Stomach (tissue), 9 donors: ENCODE measurements around the gene C3. TPM values are rescaled to one million over a fixed set of nuclear protein-coding genes. Genes with fewer than 3 reads are reported as not detected.

Experiments
- DNase-seq, 2 donors: peaks; one replicate each; pipeline versions ENCODE4 v3.0.0 to v3.0.0-alpha.2; 2013 to 2019
- H3K27ac ChIP-seq, 5 donors: fragments of 200-600 bp in 4 of 5; sonication (generic) in 4 of 5; one replicate each; pipeline ENCODE4 v1.5.1; 2013 to 2019; ENCODE audit warnings: mild to moderate bottlenecking in 1 of 5, moderate library complexity in 1 of 5
- H3K27me3 ChIP-seq, 3 donors: fragments of 200-600 bp; sonication (generic); one replicate each; pipeline ENCODE4 v1.5.1; 2017 to 2019; ENCODE audit warnings: mixed run types in 1 of 3
- H3K36me3 ChIP-seq, 4 donors: fragments of 200-600 bp; sonication (generic); 1 replicate in 3 of 4; 2 replicates in 1 of 4; pipeline ENCODE4 v1.5.1; 2016 to 2019
- H3K4me1 ChIP-seq, 4 donors: fragments of 200-600 bp; sonication (generic); one replicate each; pipeline ENCODE4 v1.5.1; 2016 to 2019
- H3K4me3 ChIP-seq, 4 donors: fragments of 200-600 bp; sonication (generic) in 3 of 4; one replicate each; pipeline ENCODE4 v1.5.1; 2016 to 2019; ENCODE audit warnings: mild to moderate bottlenecking in 1 of 4
- H3K9me3 ChIP-seq, 4 donors: fragments of 200-600 bp; sonication (generic); one replicate each; pipeline ENCODE4 v1.5.1; 2016 to 2019
- CTCF ChIP-seq, 7 experiments: fragments of 450-650 bp in 4 of 7; fragments of 200-600 bp in 3 of 7; sonication (generic) in 3 of 7; IDR thresholded peaks; one replicate each; pipeline ENCODE4 v1.5.1; 2016 to 2019; ENCODE audit warnings: antibody characterized with exemption in 7 of 7, control low read depth in 2 of 7, mild to moderate bottlenecking in 1 of 7
- EP300 ChIP-seq: sonication (generic); formaldehyde crosslinking; IDR thresholded peaks from one replicate; pipeline ENCODE4 v1.6.1; 2017; ENCODE audit warnings: antibody characterized with exemption
- POLR2A ChIP-seq, 4 donors: fragments of 450-650 bp; IDR thresholded peaks; one replicate each; pipeline ENCODE4 v1.6.1; 2016; ENCODE audit warnings: antibody characterized with exemption in 4 of 4, control low read depth in 2 of 4, mild to moderate bottlenecking in 1 of 4, moderate library complexity in 1 of 4
- POLR2AphosphoS5 ChIP-seq, 3 donors: sonication (generic); formaldehyde crosslinking; IDR thresholded peaks; one replicate each; pipeline ENCODE4 v1.6.1; 2016; ENCODE audit warnings: antibody characterized with exemption in 3 of 3
- WGBS, 5 donors: extraction: QIAGEN DNeasy Blood & Tissue Kit in 3 of 5; methylation state at CpG; one replicate each; pipeline versions ENCODE4 v1.1.5 to v1.1.7; 2013 to 2018; 5-methylcytosine and 5-hydroxymethylcytosine counted together
- intact Hi-C: fragments of 100-400 bp; cut with DNase I; formaldehyde crosslinking; loops from one replicate; pipeline ENCODE4 v1.15.1; 2023; ENCODE audit warnings: low total_unique reads
- polyA plus RNA-seq, 3 donors: library from polyadenylated mRNA; stranded (reverse); fragments of 200-250 nt; gene quantifications; one replicate each; pipeline ENCODE4 v1.2.3, GENCODE V29; 2013
- total RNA-seq, 5 donors: library from RNA; depleted of rRNA; stranded (reverse); fragments of >200 nt; gene quantifications; one replicate each; pipeline versions ENCODE4 v1.1.0 to v1.2.3, GENCODE V29; 2014 to 2016
- donor health status: healthy with polysubstance abuse.
- donor health status: Bipolar disorder and iron deficiency.
- donor health status: healthy.

C3 gene
- total and polyA plus RNA-seq, 8 donors: 22.8 to 1,672 (median 221) TPM

- Histone ChIP-seq H3K4me1 (no peaks in the 10 kb centered on the region), H3K36me3 (peaks cover 0 to 26% (median 14%) of the 10 kb centered on the region in 4 donors), H3K4me3 (no peak overlapping the region), H3K27me3 (peaks cover 0 to 13% (median 0%) of the 10 kb centered on the region in 3 donors), H3K27ac (no peak overlapping the region), H3K9me3 (no peaks in the 10 kb centered on the region)
- intact Hi-C loops: no loop called here
- DNase-seq: no peak
- 76 to 94% (median 83%) methylated on average over 10 to 11 of the region's 11 CpGs for WGBS, 5 donors
- TF ChIP-seq EP300 (no peak), CTCF (IDR thresholded peaks at IDR 0.05) (no peak)
These were observed 30.1 kb downstream of the C3 start for GRCh38 chr19:6690160-6690885.

- intact Hi-C loops: no loop called here
- no peak for DNase-seq
- Histone ChIP-seq H3K9me3 (no peaks in the 10 kb centered on the region), H3K27me3 (peaks cover 0 to 6% (median 0%) of the 10 kb centered on the region in 3 donors), H3K36me3 (peaks cover 0 to 25% (median 17%) of the 10 kb centered on the region in 4 donors), H3K4me3 (no peak overlapping the region), H3K27ac (no peak overlapping the region), H3K4me1 (no peaks in the 10 kb centered on the region)
- no peak for TF ChIP-seq POLR2AphosphoS5 (IDR thresholded peaks at IDR 0.05)
- no peak for TF ChIP-seq CTCF (IDR thresholded peaks at IDR 0.05)
- no peak for TF ChIP-seq EP300
- TF ChIP-seq POLR2A (IDR thresholded peaks at IDR 0.05): no peak
- WGBS, 5 donors: 70 to 80% (median 73%) methylated on average over 5 of the region's 5 CpGs
These were observed 33.3 kb downstream of the C3 start for GRCh38 chr19:6687114-6687513.

GRCh38 chr19:6686628-6686975 lies 33.8 kb downstream of the C3 start:
- Histone ChIP-seq H3K4me1 (no peaks in the 10 kb centered on the region), H3K27me3 (peaks cover 0 to 6% (median 0%) of the 10 kb centered on the region in 3 donors), H3K27ac (no peak overlapping the region), H3K36me3 (peaks cover 0 to 31% (median 17%) of the 10 kb centered on the region in 4 donors), H3K9me3 (no peaks in the 10 kb centered on the region), H3K4me3 (no peak overlapping the region)
- intact Hi-C loops: no loop called here
- DNase-seq: no peak
- 72 to 86% (median 84%) methylated on average over 4 of the region's 4 CpGs for WGBS, 5 donors
- no peak for TF ChIP-seq CTCF (IDR thresholded peaks at IDR 0.05)

- Histone ChIP-seq H3K36me3 (peaks cover 0 to 31% (median 17%) of the 10 kb centered on the region in 4 donors), H3K4me1 (no peaks in the 10 kb centered on the region), H3K27me3 (peaks cover 0 to 2% (median 0%) of the 10 kb centered on the region in 3 donors), H3K9me3 (no peaks in the 10 kb centered on the region), H3K27ac (no peak overlapping the region), H3K4me3 (no peak overlapping the region)
- DNase-seq: no peak
- intact Hi-C loops: no loop called here
- WGBS, 5 donors: 77 to 92% (median 85%) methylated on average over 15 of the region's 15 CpGs
- TF ChIP-seq EP300 (no peak), CTCF (IDR thresholded peaks at IDR 0.05) (no peak), POLR2AphosphoS5 (IDR thresholded peaks at IDR 0.05) (no peak), POLR2A (IDR thresholded peaks at IDR 0.05) (no peak)
These were observed 34.4 kb downstream of the C3 start for GRCh38 chr19:6685962-6686627.
